NCI-H2107 treated with DMSO at 0.1 percent for 48 hours (cell line): Measurements from ENCODE around the gene BORCS6.

Source experiments
- DNase-seq: peaks from one replicate; lab custom pipeline; 2025; ENCODE audit not compliant: unreplicated experiment; lab: John Stamatoyannopoulos, UW

BORCS6 gene

GRCh38 chr17:8212312-8213180 is 22.6 kb upstream of the BORCS6 start:
- DNase-seq, result no peak

DNA sequence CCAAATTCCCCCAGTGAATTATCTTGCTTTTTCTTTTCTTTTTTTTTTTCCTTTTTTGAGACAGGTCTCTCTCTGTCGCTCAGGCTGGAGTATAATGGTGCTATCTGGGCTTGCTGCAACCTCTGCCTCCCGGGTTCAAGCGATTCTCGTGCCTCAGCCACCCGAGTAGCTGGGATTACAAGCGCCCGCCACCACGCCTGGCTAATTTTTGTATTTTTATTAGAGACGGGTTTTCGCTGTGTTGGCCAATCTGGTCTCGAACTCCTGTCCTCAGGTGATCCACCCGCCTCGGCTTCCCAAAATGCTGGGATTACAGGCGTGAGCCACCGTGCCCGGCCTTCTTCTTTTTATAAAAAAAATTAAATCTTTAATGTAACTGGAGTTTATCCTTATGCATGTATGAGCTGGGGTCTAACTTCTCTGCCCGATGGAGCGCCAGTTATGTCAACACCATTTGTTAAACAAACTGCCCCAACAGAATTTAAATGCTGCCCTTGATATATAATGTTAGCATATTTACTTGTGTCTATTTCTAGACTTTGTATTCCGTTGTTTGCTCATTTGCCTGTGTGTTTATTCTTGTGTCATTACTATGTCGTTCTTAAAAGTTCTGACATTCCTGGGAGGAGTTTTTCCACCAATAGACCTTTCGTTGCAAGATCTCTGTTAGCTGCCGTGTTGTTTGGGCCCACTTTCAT is 20.9 kb upstream of the BORCS6 start:
- DNase-seq, result no peak

GRCh38 chr17:8209907-8210760 is 20.2 kb upstream of the BORCS6 start, which contains the start of gene AURKB:
Gene AURKB (minus strand): TSS chr17:8210575. CDS start chr17:8210224, 351 bp downstream.
- DNase-seq, result peak; percentile 44

- DNase-seq, result no peak
Measured at GRCh38 chr17:8206536-8206935, 16.6 kb upstream of the BORCS6 start.

DNA sequence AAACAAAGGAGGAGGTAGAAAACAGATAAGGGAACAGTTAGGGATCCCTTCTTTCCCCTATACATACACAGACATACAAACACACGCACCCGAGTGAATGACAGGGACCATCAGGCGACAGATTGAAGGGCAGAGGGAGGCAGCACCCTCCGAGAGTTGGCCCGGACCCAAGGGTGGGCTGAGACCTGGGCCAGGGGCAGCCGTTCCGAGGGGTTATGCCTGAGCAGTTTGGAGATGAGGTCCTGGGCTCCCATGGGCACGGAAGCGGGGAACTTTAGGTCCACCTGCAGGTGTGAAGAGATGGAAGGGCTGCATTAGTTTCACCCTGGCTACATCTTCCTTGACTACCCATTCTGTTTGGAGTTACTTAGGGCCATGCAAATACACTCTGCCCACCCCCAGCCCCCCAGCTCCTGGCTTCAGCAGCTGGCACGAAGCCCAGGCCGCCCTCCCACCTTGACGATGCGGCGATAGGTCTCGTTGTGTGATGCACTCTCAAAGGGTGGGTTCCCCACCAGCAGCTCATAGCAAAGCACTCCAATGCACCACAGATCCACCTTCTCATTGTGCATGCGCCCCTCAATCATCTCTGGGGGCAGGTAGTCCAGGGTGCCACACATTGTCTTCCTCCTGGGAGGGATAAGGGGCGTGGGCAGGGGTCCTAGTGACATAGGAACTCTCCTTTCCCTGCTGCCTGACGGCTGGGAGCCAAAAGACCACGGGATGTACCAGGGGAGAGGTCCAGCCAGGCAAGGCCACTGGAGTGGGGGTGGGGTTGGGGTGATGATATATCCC is 15.0 kb upstream of the BORCS6 start:
- no peak for DNase-seq

- DNase-seq, result peak; percentile 89
Measured at GRCh38 chr17:8192070-8192815, 2.3 kb upstream of the BORCS6 start.

DNA sequence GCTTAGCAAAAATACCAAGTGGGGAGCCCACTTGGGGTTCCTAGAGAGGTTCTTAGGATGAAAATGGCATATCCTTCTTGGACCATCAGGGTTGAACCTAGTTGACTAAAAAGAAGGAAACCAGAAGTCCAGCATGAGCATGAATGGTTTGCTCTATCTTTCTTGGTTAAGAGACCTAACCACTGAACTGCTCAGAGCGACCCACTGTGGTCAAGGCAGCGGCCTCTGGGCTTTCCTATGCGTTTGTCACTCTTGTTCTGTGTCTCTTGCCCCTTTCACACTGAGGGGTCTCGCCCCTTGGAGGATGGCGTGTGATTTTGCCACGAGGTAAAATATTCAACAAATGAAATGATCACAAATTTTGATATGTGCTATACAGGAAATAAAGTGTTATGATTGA is 526 bp upstream of the BORCS6 start:
- DNase-seq, result no peak

- DNase-seq, result no peak
Measured at GRCh38 chr17:8189041-8189710, 804 bp downstream of the BORCS6 start.

GRCh38 chr17:8188263-8188839 is 1.6 kb downstream of the BORCS6 start:
- DNase-seq, result no peak

DNA sequence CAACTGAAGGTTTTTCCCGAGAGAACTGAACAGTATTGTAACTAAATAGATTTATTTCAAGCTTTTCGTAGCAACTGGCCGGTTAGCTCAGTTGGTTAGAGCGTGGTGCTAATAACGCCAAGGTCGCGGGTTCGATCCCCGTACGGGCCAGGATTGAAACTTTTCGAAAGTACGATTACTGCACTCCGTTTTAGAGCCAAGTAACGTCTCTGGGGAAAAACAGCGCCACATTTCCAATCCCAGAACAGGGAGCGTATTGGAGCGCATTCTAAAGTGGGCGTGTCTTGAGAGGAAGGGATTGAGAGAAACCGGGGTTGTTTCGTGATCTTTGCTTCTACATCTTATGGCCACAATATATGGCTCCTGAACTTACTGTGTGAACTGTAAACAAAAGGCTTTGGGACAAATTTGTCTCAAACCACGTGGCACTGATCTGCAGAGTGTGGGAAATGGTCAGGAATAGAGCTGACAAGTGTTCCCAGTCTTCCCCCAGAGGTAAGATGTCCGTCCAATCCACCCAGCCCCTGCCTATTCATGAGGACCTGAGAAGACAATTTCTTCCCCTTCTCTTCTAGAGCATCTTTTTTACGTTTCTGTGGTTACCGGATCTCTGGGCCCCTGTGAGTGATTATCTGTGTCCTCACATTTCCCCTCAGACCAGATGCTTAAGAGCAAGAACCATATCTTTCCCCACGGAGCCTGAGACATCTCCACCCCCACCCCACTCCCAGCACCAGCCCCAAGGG is 2.3 kb downstream of the BORCS6 start:
- peak; percentile 89 for DNase-seq

GRCh38 chr17:8186787-8187516 is 3.0 kb downstream of the BORCS6 start:
- DNase-seq, result peak; percentile 85

DNA sequence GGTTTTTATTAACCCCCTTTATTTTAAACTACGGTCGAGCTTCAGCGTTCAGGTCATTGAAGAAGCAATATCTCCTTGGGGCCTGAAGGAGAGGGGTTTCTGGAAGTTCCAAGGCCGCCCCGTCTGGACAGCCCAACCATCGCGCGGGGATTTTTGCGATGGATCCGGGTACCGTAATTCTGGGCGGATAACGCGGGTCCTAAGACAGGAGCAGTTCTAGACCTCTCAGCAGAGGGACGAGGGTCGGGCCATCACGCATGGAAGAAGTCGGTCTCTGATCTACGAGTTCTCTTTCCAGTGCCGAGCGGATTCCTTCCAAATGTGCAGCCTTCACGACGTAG is 3.6 kb downstream of the BORCS6 start:
- no peak for DNase-seq

GRCh38 chr17:8185582-8186445 is 4.2 kb downstream of the BORCS6 start:
- no peak for DNase-seq

- no peak for DNase-seq
Measured at GRCh38 chr17:8176998-8177731, 12.8 kb downstream of the BORCS6 start.

DNA sequence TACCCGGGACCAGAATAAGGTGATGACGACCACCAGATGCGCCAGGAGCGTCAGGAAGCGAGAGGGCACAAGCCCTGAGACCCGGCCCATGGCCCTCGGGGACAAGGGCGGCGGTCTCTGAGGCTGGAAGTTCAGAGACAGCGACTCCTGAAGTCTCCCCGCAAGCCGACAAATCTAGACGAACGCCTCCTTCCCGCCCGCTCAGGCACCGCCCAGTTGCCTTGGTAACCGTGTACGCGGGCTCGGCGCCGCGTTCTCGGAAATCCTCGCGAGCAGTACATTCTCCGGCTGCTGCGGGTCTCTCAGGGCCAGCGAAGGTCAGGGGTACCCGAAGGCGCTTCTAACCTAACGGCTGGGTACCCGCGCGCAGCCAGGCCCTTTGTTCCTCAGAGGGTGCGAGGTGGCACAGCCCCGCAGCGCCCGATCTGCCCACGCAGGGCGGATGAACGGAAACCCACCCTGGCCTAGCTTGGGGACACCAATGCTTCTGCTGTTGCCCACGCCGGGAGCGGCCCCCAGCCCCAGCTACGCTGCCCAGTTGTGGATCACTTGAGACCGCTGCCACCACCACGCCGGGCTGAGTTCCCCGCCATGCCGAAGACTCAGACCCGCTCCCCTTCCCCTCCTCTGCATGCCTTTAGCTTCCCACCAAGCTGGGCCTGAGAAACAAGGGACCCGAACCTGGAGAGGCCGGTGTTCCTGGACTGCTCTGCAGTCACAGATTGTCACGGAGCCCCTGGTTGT is 13.6 kb downstream of the BORCS6 start, which contains the start of gene TMEM107:
Gene TMEM107, minus strand, starts transcription at position 184 of the 744 bp plus-strand sequence. Its CDS starts 94 bp downstream, at position 90.
- DNase-seq, result no peak
